AG10803 (cell line): ENCODE measurements around the gene C1orf105.
A peak's percentile ranks its signal among the peaks of the same experiment; 100 is the strongest.

Experiments used
- DNase-seq: peaks from one replicate; pipeline ENCODE4 v3.0.0; 2010; ENCODE audit warnings: low read depth
- H3K4me3 ChIP-seq: 2 replicates; pipeline ENCODE4 v1.5.1; 2011; ENCODE audit warnings: mild to moderate bottlenecking, low read length, control low read depth
- TF ChIP-seq, protein P1 (sequence below): conservative IDR thresholded peaks from 2 replicates; pipeline ENCODE4 v1.5.1; 2011; ENCODE audit warnings: mild to moderate bottlenecking, low read length, control low read depth, inconsistent platforms

C1orf105 gene

DNA sequence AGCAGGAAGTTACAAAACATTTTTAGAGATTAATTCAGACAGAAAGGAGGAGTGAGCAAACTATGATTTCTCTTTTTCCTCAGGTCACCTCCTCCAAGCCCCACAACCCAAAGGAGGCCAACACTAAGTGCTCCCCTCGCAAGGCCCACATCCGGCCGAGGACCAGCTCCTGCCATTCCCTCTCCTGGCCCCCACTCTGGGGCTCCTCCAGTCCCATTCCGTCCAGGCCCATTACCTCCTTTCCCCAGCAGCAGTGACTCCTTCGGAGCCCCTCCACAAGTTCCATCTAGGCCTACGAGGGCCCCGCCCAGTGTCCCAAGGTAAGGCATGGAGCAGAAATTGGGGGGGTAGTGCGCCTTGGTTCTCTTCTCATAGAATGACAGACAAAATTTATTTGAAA is 32.0 kb upstream of the C1orf105 start:
- H3K4me3 ChIP-seq = no peak overlapping the region
- TF ChIP-seq, protein P1, sequence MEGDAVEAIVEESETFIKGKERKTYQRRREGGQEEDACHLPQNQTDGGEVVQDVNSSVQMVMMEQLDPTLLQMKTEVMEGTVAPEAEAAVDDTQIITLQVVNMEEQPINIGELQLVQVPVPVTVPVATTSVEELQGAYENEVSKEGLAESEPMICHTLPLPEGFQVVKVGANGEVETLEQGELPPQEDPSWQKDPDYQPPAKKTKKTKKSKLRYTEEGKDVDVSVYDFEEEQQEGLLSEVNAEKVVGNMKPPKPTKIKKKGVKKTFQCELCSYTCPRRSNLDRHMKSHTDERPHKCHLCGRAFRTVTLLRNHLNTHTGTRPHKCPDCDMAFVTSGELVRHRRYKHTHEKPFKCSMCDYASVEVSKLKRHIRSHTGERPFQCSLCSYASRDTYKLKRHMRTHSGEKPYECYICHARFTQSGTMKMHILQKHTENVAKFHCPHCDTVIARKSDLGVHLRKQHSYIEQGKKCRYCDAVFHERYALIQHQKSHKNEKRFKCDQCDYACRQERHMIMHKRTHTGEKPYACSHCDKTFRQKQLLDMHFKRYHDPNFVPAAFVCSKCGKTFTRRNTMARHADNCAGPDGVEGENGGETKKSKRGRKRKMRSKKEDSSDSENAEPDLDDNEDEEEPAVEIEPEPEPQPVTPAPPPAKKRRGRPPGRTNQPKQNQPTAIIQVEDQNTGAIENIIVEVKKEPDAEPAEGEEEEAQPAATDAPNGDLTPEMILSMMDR = no peak
- DNase-seq = no peak

DNA sequence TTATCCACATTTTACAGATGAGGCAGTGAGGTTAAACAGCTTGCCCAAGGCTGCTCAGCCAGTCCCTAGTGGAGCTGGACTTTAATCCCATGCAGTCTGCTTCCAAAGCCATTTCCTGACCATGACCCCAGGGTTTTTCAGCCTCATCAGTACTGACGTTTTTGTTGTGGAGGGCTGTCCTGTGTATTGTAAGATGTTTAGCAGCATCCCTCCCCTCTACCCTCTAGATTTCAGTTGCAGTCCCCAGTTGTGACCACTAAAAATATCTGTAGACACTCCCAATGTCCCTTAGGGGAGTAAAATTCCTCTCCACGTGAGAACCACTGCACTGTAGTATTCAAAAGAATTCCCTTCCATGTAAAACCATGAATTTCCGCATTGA is 30.2 kb upstream of the C1orf105 start:
- no peak overlapping the region for H3K4me3 ChIP-seq
- TF ChIP-seq, protein P1 = no peak
- no peak for DNase-seq

DNA sequence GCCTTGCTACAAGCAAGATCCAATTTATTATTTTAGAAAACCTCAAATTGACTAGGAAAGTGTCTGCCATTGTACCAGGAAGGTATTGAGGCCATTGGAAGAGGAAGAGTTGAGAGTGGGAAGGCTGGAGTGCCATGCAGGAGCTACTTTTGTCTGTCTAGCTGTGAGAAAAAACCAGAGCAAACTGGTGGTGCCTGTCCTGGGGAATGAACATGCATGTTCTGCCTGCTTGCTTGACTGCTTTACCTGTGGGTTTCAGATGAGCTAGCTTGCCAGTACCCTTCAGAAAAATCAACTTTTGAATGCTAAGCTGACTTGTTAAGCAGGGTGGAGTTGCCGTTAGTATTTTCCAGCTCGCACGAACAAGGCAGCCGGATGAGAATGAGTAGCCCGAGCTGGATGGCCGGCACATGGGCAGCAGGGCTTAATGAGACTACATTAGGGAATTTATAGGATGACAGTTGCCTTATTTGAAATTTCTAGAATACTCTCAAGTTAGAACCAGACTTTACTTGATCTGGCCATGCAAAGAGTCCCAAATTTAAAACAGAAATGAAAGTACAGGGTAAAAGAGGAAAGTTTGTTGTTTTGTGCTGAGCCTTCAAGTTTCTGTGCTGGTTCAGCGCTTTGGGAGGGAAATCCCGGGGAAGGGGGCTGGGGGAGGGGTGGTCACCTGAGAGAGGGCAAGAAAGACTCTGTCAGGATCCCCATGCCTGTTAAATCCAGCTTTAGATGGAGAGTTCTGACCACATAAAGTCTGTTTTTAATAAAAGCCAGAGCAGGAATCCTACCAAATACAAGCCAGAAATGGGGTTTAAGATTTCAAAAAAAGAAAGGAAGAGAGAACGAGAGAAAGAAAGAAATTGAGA is 29.6 kb upstream of the C1orf105 start:
- peak overlapping the region; percentile 32 for H3K4me3 ChIP-seq
- TF ChIP-seq, protein P1 = no peak
- peak; percentile 72 for DNase-seq

DNA sequence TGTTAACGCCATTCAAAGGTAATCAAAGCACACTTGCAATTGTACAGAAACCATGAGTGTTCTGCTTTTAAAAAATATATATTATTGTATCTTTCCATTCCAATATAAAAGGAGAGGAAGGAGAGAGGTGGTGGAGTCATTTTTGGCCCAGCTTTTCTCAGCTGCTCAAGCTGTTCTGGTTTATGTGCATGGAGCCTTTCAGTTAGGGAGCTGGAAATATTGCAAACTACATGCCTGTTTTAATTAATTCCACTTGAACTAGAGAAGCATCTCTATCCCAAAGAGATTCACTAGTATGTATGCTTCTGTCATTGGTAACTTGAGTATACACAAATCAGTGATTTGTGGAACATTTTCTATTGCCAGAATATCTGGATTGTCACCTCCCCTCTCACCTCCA is 28.5 kb upstream of the C1orf105 start:
- no peak overlapping the region for H3K4me3 ChIP-seq
- TF ChIP-seq, protein P1 = no peak
- peak; percentile 62 for DNase-seq

DNA sequence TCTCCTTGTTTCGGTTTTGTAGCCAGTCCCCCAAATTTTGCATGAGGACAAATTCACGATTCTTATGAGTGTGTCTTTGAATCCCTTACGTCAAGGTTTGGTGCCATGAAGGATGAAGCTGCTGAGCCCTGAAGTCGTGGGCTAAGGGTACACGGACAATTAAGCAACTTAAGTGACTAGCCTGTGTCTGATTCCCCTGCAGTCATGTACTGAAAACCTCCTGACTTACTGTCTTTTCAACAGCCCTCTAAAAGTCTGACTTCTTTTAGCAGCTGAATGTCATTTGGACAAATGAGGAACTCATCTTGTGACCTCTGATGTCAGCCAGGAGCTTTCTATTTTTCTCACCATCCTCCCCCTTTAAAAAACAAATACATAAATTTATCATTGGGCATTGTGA is 27.1 kb upstream of the C1orf105 start:
- TF ChIP-seq, protein P1 = no peak
- DNase-seq = no peak
- no peak overlapping the region for H3K4me3 ChIP-seq

DNA sequence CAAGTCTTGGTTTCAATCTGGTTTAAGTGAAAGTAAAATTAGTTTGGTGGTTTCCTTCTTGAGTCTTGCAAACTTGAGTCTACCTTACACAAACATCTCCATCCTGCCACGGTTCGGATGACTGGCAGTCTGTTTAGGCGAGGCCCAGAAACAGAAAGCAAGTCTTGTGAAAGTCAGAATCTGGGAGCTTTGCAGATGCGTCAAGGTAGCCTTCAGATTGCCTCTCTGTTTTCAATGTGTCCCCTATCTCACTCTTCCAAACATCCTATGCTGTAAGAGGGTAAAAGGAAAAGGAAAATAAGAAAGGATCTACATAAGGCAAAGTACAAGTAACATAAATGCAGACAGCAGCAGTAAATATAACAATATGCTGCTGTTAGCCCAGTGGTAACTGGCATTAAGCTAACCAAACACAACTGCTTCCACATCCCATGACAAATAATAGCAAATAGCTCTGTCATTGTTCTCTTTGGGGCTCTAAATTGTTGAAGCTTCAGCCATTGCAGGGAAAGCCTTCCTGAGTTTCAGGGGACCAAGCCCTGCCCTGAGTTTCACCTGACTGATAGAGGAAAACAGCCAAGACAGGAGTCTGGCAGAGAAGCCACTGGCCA is 26.2 kb upstream of the C1orf105 start:
- no peak overlapping the region for H3K4me3 ChIP-seq
- TF ChIP-seq, protein P1 = no peak

DNA sequence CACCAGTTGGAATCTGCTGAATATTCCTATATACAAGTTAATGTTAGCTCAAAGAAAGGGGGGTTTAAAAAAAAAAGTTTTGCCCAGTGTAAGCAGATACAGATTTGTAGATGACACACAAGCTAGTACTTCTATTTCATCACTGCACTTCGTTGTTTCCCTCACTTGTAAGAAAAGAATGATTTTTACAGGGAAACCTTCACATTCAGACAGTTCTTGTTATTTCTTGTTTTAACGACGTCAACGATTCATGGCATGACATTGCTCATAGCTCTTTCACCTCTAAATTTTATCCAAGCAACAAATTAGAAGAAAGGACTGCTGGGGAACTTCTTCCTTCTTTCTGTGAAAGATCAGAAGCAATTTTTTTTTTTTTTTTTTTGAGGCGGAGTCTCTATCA is 25.7 kb upstream of the C1orf105 start:
- TF ChIP-seq, protein P1 = no peak
- peak; percentile 58 for DNase-seq

More for the DNA sequence above, 26.2 kb upstream of the C1orf105 start:
- DNase-seq = peak; percentile 38

More for the DNA sequence above, 25.7 kb upstream of the C1orf105 start:
- H3K4me3 ChIP-seq = no peak overlapping the region
